Stomach (tissue), 4 donors: ENCODE results near the gene LIPH.

Experiments
- CTCF ChIP-seq, 7 experiments: fragments of 450-650 bp in 4 of 7; fragments of 200-600 bp in 3 of 7; sonication (generic) in 3 of 7; IDR thresholded peaks; one replicate each; pipeline ENCODE4 v1.5.1; 2016 to 2019; ENCODE audit warnings: antibody characterized with exemption in 7 of 7, control low read depth in 2 of 7, mild to moderate bottlenecking in 1 of 7
- POLR2AphosphoS5 ChIP-seq, 3 donors: sonication (generic); formaldehyde crosslinking; IDR thresholded peaks; one replicate each; pipeline ENCODE4 v1.6.1; 2016; ENCODE audit warnings: antibody characterized with exemption in 3 of 3

- TF ChIP-seq CTCF (IDR thresholded peaks at IDR 0.05) (peak in 1 of 7 experiments; percentile 6), POLR2AphosphoS5 (IDR thresholded peaks at IDR 0.05) (no peak)
Measured at GRCh38 chr3:185585518-185585858, 33.1 kb upstream of the LIPH start.
